ENCODE measurements around the gene EGLN3.

- TF ChIP-seq POLR2A (IDR thresholded peaks at IDR 0.05), result no peak
- no peak for TF ChIP-seq EP300 (IDR thresholded peaks at IDR 0.05; ENCODE audit: low read depth)
- no peak for TF ChIP-seq POLR2AphosphoS5 (IDR thresholded peaks at IDR 0.05)
- no peak for TF ChIP-seq CTCF (IDR thresholded peaks at IDR 0.05)
Observed at GRCh38 chr14:33933386-33933933, 17.4 kb downstream of the EGLN3 start.

Data from transverse colon (tissue), 4 donors.